Fibroblast of mammary gland (primary cell): ENCODE data around the gene CTU1.
"Not testable (repeated sequence)": the region's sequence is repeated elsewhere in the genome, so short reads cannot be mapped to it uniquely, and the experiment has no call there.

Experiments
- DNase-seq: peaks from one replicate; pipeline ENCODE4 v3.0.0-alpha.2; 2010; ENCODE audit warnings: low read depth
- H3K4me3 ChIP-seq: 2 replicates; pipeline ENCODE4 v1.5.1; 2011; ENCODE audit warnings: low read depth, mild to moderate bottlenecking, low read length, moderate library complexity; ENCODE audit not compliant: control insufficient read depth
- TF ChIP-seq, protein P1 (sequence below): conservative IDR thresholded peaks from 2 replicates; pipeline ENCODE4 v1.5.1; 2011; ENCODE audit warnings: low read depth, low read length, inconsistent platforms; ENCODE audit not compliant: control insufficient read depth, insufficient read depth

CTU1 gene

DNA sequence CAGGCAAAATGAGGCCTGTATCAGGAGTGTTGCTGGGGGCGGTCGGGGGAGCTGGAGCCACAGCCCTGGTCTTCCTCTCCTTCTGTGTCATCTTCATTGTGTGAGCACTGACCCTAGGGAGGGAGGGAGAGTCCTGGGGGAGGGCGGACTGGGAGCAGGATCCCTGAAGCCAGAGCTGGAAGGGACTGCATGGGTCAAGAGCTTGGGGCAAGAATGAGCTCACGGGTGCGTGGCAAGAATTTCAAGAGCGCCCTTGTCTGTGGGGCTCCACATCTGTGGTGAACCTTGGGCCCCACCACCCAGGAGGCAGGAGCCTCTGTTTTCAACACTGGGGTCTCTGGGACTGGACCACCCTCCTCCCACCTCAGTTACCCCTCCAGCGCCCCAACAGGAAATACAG, 38.5 kb upstream of the CTU1 start:
- TF ChIP-seq, protein P1, sequence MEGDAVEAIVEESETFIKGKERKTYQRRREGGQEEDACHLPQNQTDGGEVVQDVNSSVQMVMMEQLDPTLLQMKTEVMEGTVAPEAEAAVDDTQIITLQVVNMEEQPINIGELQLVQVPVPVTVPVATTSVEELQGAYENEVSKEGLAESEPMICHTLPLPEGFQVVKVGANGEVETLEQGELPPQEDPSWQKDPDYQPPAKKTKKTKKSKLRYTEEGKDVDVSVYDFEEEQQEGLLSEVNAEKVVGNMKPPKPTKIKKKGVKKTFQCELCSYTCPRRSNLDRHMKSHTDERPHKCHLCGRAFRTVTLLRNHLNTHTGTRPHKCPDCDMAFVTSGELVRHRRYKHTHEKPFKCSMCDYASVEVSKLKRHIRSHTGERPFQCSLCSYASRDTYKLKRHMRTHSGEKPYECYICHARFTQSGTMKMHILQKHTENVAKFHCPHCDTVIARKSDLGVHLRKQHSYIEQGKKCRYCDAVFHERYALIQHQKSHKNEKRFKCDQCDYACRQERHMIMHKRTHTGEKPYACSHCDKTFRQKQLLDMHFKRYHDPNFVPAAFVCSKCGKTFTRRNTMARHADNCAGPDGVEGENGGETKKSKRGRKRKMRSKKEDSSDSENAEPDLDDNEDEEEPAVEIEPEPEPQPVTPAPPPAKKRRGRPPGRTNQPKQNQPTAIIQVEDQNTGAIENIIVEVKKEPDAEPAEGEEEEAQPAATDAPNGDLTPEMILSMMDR: no peak
- H3K4me3 ChIP-seq: no peak overlapping the region
- peak; percentile 13 for DNase-seq

- H3K4me3 ChIP-seq: no peak overlapping the region
- TF ChIP-seq, protein P1: no peak
- DNase-seq: no peak
Measured at GRCh38 chr19:51145916-51146493, 37.8 kb upstream of the CTU1 start.

DNA sequence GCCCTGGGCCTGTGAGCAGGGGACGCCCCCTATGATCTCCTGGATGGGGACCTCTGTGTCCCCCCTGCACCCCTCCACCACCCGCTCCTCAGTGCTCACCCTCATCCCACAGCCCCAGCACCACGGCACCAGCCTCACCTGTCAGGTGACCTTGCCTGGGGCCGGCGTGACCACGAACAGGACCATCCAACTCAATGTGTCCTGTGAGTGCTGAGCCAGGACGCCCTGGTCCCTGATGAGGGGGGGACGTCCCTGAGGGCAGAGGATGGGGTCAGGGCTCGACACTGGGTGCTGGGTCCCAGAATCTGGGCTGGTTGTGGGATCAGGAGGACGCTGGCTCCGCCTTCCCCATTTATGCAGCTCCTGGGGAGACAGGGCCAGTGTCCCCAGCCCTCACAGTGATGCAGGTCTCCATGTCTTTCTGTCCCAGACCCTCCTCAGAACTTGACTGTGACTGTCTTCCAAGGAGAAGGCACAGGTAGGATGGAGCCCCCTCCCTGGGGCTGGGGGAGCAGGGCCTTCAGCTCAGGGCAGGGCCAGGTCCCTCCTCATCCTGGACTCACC, 36.4 kb upstream of the CTU1 start:
- no peak for DNase-seq
- H3K4me3 ChIP-seq: no peak overlapping the region
- TF ChIP-seq, protein P1: no peak

GRCh38 chr19:51143486-51143885, 35.3 kb upstream of the CTU1 start:
- TF ChIP-seq, protein P1: no peak
- no peak overlapping the region for H3K4me3 ChIP-seq
- no peak for DNase-seq

DNA sequence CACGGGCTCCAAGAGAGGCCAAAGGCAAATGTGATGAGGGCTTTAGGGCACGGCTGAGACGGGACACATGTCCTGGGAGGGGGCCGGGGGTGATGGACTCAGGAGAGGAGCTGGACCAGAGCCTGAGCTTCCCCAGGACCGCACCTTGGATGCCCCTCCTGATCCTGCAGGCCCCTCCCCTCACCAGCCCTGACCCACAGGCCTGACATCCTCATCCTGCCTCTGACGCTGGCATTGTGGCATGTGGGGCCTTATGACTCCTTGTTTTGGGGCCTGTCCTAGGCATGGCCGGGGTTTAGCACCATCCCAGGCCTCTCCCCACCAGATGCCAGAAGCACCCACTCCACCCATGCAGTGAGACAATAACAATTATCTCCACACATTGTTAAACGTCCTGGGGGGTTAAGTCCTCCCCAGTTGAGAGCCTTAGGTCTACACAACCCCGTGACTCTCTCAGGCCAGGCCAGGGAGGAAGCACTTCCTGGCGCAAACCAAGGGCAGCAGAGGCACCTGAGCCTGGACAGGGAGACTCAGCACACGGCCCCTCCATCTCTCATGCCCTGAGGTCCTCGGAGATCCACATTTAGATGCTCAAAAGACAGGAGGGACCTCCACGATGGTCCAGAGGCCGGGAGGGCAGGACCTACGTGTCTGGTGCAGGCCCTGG, 34.7 kb upstream of the CTU1 start:
- DNase-seq, H3K4me3 ChIP-seq: not testable (repeated sequence)

- TF ChIP-seq, protein P1: no peak
- DNase-seq: no peak
Measured at GRCh38 chr19:51142119-51142518, 33.9 kb upstream of the CTU1 start, which contains the start of gene SIGLEC7. Gene SIGLEC7 (plus strand): TSS chr19:51142301. CDS start chr19:51142370, 69 bp downstream.

DNA sequence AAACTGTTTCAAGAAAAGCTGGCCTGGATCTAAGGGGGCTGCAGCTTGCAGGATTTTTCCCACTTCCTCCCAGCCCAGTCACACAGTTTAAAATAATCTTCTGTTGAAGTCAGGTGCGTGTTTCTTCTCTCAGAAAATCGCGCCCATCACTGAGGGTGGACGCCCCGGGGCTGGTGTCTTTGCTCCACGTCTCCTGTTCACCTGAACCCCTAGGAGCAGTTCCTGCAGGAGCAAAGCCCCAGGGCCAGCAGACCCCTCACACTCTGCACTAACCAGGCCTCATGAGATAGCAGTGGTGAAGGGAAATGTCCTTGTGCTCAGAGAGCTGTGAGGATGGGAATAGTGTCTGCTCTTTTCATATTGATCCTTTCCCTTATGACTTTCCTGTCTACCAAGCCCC, 33.0 kb upstream of the CTU1 start:
- DNase-seq: no peak
- TF ChIP-seq, protein P1: no peak
- H3K4me3 ChIP-seq: no peak overlapping the region

More at GRCh38 chr19:51142119-51142518, 33.9 kb upstream of the CTU1 start, which contains the start of gene SIGLEC7:
- no peak within 1 kb of the TSS for H3K4me3 ChIP-seq
